ENCODE data around the gene ZNF619. TPM values are rescaled to one million over a fixed set of nuclear protein-coding genes. Genes with fewer than 3 reads are reported as not detected.
A peak's percentile ranks its signal among the peaks of the same experiment; 100 is the strongest.
"Not testable (repeated sequence)": the region's sequence is repeated elsewhere in the genome, so short reads cannot be mapped to it uniquely, and the experiment has no call there.

Gene ZNF619
- total RNA-seq, 1 donor from 2014 or later = 8.4 TPM

GRCh38 chr3:40453933-40454332, 23.0 kb upstream of the ZNF619 start:
- Mint-ChIP-seq H3K36me3 (ENCODE audit: unreplicated experiment) (peaks cover 15% of the 10 kb centered on the region), H3K27me3 (ENCODE audit: unreplicated experiment) (no peaks in the 10 kb centered on the region), H3K4me1 (ENCODE audit: unreplicated experiment) (peaks cover 42% of the 10 kb centered on the region), H3K27ac (ENCODE audit: unreplicated experiment) (peak overlapping the region; percentile 15), H3K4me3 (ENCODE audit: unreplicated experiment) (peak overlapping the region; percentile 95), H3K9me3 (ENCODE audit: unreplicated experiment) (no peaks in the 10 kb centered on the region)
- no peak for TF ChIP-seq CTCF (IDR thresholded peaks at IDR 0.05)
- DNase-seq (ENCODE audit: extremely low spot score, unreplicated experiment) = no peak

- no peak overlapping the region for H3K27ac Mint-ChIP-seq (ENCODE audit: unreplicated experiment)
- no peaks in the 10 kb centered on the region for H3K9me3 Mint-ChIP-seq (ENCODE audit: unreplicated experiment)
- DNase-seq (ENCODE audit: extremely low spot score, unreplicated experiment) = no peak
- peak overlapping the region; percentile 80 for H3K4me3 Mint-ChIP-seq (ENCODE audit: unreplicated experiment)
- TF ChIP-seq CTCF (IDR thresholded peaks at IDR 0.05) = no peak
- peaks cover 46% of the 10 kb centered on the region for H3K4me1 Mint-ChIP-seq (ENCODE audit: unreplicated experiment)
- peaks cover 20% of the 10 kb centered on the region for H3K36me3 Mint-ChIP-seq (ENCODE audit: unreplicated experiment)
- no peaks in the 10 kb centered on the region for H3K27me3 Mint-ChIP-seq (ENCODE audit: unreplicated experiment)
Measured at GRCh38 chr3:40455328-40455727, 21.6 kb upstream of the ZNF619 start.

GRCh38 chr3:40456279-40456939, 20.5 kb upstream of the ZNF619 start:
- peak overlapping the region; percentile 80 for H3K4me3 Mint-ChIP-seq (ENCODE audit: unreplicated experiment)
- H3K4me1 Mint-ChIP-seq (ENCODE audit: unreplicated experiment) = peaks cover 46% of the 10 kb centered on the region
- no peak for TF ChIP-seq CTCF (IDR thresholded peaks at IDR 0.05)
- H3K27ac Mint-ChIP-seq (ENCODE audit: unreplicated experiment) = peak overlapping the region; percentile 92
- H3K9me3 Mint-ChIP-seq (ENCODE audit: unreplicated experiment) = no peaks in the 10 kb centered on the region
- H3K27me3 Mint-ChIP-seq (ENCODE audit: unreplicated experiment) = no peaks in the 10 kb centered on the region
- peaks cover 23% of the 10 kb centered on the region for H3K36me3 Mint-ChIP-seq (ENCODE audit: unreplicated experiment)
- no peak for DNase-seq (ENCODE audit: extremely low spot score, unreplicated experiment)

GRCh38 chr3:40456940-40457823, 19.7 kb upstream of the ZNF619 start, which contains the start of gene RPL14:
RPL14 (plus strand) TSS chr3:40457339; CDS start chr3:40457472, 133 bp downstream.
- no peaks in the 10 kb centered on the region for H3K9me3 Mint-ChIP-seq (ENCODE audit: unreplicated experiment)
- peak within 1 kb of the TSS; percentile 80 for H3K4me3 Mint-ChIP-seq (ENCODE audit: unreplicated experiment)
- H3K27me3 Mint-ChIP-seq (ENCODE audit: unreplicated experiment) = no peaks in the 10 kb centered on the region
- peak within 1 kb of the TSS; percentile 92 for H3K27ac Mint-ChIP-seq (ENCODE audit: unreplicated experiment)
- TF ChIP-seq CTCF (IDR thresholded peaks at IDR 0.05) = no peak
- H3K36me3 Mint-ChIP-seq (ENCODE audit: unreplicated experiment) = peaks cover 29% of the 10 kb centered on the region
- DNase-seq (ENCODE audit: extremely low spot score, unreplicated experiment) = peak; percentile 97
- H3K4me1 Mint-ChIP-seq (ENCODE audit: unreplicated experiment) = peaks cover 40% of the 10 kb centered on the region

GRCh38 chr3:40458473-40458872, 18.4 kb upstream of the ZNF619 start:
- no peak for DNase-seq (ENCODE audit: extremely low spot score, unreplicated experiment)
- Mint-ChIP-seq H3K9me3 (ENCODE audit: unreplicated experiment) (no peaks in the 10 kb centered on the region), H3K36me3 (ENCODE audit: unreplicated experiment) (peaks cover 35% of the 10 kb centered on the region), H3K4me3 (ENCODE audit: unreplicated experiment) (peak overlapping the region; percentile 80), H3K27me3 (ENCODE audit: unreplicated experiment) (no peaks in the 10 kb centered on the region), H3K27ac (ENCODE audit: unreplicated experiment) (peak overlapping the region; percentile 45), H3K4me1 (ENCODE audit: unreplicated experiment) (peaks cover 32% of the 10 kb centered on the region)
- no peak for TF ChIP-seq CTCF (IDR thresholded peaks at IDR 0.05)

- not testable (repeated sequence) for H3K4me3 Mint-ChIP-seq (ENCODE audit: unreplicated experiment); H3K27ac Mint-ChIP-seq (ENCODE audit: unreplicated experiment); H3K9me3 Mint-ChIP-seq (ENCODE audit: unreplicated experiment); H3K27me3 Mint-ChIP-seq (ENCODE audit: unreplicated experiment); DNase-seq (ENCODE audit: extremely low spot score, unreplicated experiment)
- Mint-ChIP-seq H3K36me3 (ENCODE audit: unreplicated experiment) (peaks cover 49% of the 10 kb centered on the region), H3K4me1 (ENCODE audit: unreplicated experiment) (peaks cover 25% of the 10 kb centered on the region)
Measured at GRCh38 chr3:40460481-40460880, 16.4 kb upstream of the ZNF619 start.

Data from osteocyte (in vitro differentiated cells).